ENCODE measurements around the gene AQP7. TPM values are rescaled to one million over a fixed set of nuclear protein-coding genes. Genes with fewer than 3 reads are reported as not detected.

The AQP7 gene
- total RNA-seq, 2 experiments from 2014 or later: 2.2 TPM; not detected in 1

DNA sequence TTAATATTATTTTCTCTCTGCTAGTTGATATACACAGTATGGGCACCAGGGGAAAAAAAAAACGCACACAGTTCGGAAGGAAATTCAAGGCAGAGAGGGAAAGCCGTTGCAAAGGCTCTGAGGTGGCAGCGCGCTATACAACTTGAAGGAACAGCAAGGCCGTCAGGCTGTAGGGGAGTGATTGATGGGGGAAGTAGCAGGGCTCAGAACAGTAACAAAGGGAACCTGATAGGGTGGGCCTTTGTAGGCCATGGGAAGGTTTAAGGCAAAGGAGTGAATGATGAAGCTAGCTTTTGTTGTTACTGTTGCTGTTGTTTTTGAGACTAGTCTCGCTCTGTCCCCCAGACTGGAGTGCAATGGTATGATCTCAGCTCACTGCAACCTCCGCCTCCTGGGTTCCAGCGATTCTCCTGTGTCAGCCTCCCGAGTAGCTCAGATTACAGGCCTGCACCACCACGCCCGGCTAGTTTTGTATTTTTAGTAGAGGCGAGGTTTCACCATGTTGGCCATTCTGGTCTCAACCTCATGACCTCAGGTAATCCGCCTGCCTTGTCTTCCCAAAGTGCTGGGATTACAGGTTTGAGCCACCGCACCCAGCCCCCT is 27.0 kb downstream of the AQP7 start:
- Histone ChIP-seq H3K36me3 (ENCODE audit: insufficient read depth, low read length) (peaks cover 12% of the 10 kb centered on the region), H3K4me3 (ENCODE audit: low read depth, low read length, poor library complexity, severe bottlenecking) (no peak overlapping the region), H3K79me2 (ENCODE audit: insufficient read depth, low read depth, low read length) (no peaks in the 10 kb centered on the region), H3K9me3 (ENCODE audit: low read length) (no peaks in the 10 kb centered on the region), H4K20me1 (ENCODE audit: insufficient read depth, low read length) (no peaks in the 10 kb centered on the region), H3K9me2 (ENCODE audit: insufficient read depth, low read length) (no peaks in the 10 kb centered on the region), H3K4me2 (ENCODE audit: low read length) (no peak overlapping the region), H2AFZ (ENCODE audit: low read length) (no peak overlapping the region), H3K27ac (ENCODE audit: low read depth, low read length, poor library complexity, severe bottlenecking) (no peak overlapping the region), H3K4me1 (ENCODE audit: insufficient read depth, low read length, poor library complexity, severe bottlenecking) (no peaks in the 10 kb centered on the region)
- DNase-seq (ENCODE audit: low spot score): no peak
- intact Hi-C loops (cut with micrococcal nuclease; ENCODE audit: unreplicated experiment): no loop called here
- BruUV-seq (replicated peaks): no TSS peak
- TF ChIP-seq, protein P1, sequence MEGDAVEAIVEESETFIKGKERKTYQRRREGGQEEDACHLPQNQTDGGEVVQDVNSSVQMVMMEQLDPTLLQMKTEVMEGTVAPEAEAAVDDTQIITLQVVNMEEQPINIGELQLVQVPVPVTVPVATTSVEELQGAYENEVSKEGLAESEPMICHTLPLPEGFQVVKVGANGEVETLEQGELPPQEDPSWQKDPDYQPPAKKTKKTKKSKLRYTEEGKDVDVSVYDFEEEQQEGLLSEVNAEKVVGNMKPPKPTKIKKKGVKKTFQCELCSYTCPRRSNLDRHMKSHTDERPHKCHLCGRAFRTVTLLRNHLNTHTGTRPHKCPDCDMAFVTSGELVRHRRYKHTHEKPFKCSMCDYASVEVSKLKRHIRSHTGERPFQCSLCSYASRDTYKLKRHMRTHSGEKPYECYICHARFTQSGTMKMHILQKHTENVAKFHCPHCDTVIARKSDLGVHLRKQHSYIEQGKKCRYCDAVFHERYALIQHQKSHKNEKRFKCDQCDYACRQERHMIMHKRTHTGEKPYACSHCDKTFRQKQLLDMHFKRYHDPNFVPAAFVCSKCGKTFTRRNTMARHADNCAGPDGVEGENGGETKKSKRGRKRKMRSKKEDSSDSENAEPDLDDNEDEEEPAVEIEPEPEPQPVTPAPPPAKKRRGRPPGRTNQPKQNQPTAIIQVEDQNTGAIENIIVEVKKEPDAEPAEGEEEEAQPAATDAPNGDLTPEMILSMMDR (conservative IDR thresholded peaks at IDR 0.05; ENCODE audit: low read length): 0 out of 2 replicates have a peak, but pooled peaks have one; percentile 56
- no peak for TF ChIP-seq EZH2phosphoT487 (IDR thresholded peaks at IDR 0.05; ENCODE audit: borderline replicate concordance, low read depth, low read length)
- CTCF ChIA-PET (ENCODE audit: unreplicated experiment): interaction anchor here (2.3 kb wide), 1 partner anchor 78 kb away, joined by 9 read pairs; no protein-coding TSS in a partner anchor
- POLR2A ChIA-PET: interaction anchor here (0.5 to 1.2 kb wide), 5 partner anchors 63 to 374 kb away, joined by 3 to 4 read pairs (median 3); partner anchors contain the start of gene NFX1

DNA sequence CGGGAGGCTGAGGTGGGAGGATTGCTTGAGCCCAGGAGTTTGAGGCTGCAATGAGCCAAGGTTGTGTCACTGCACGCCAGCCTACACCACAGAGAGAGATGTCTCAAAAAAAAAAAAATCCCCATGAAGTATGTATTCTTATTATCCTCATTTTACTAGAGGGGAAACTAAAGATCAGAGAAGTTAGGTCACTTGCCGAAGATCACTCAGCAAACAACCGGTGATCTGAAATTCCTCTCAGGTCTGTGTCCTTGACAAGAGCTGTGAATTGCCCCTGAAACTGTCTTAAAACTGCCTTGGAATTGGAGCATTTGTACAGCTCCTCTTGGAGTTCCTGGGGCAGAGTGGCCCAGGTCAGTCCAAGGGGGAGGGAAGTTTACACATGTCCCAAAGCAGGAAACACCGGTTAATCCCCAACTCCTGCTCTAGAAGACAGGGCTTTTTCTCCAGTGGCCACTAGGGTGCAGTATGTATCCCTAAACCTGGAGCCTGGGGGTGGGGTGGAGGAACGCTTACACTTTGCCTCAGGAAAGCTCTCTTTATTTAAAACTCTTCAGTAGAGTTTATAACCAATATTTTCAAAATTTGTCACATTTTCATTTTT is 27.6 kb downstream of the AQP7 start:
- TF ChIP-seq, protein P1 (conservative IDR thresholded peaks at IDR 0.05; ENCODE audit: low read length): peak; percentile 94
- no peak for TF ChIP-seq EZH2phosphoT487 (IDR thresholded peaks at IDR 0.05; ENCODE audit: borderline replicate concordance, low read depth, low read length)
- H2AFZ ChIP-seq (ENCODE audit: low read length): no peak overlapping the region
- POLR2A ChIA-PET: interaction anchor here (0.5 to 1.2 kb wide), 5 partner anchors 63 to 374 kb away, joined by 3 to 4 read pairs (median 3); partner anchors contain the start of gene NFX1
- CTCF ChIA-PET (ENCODE audit: unreplicated experiment): interaction anchor here (2.3 kb wide), 1 partner anchor 78 kb away, joined by 9 read pairs; no protein-coding TSS in a partner anchor
- BruUV-seq (replicated peaks): no TSS peak
- H3K27ac ChIP-seq (ENCODE audit: low read depth, low read length, poor library complexity, severe bottlenecking): no peak overlapping the region
- DNase-seq (ENCODE audit: low spot score): peak; percentile 80
- H3K9me3 ChIP-seq (ENCODE audit: low read length): no peaks in the 10 kb centered on the region
- no peaks in the 10 kb centered on the region for H4K20me1 ChIP-seq (ENCODE audit: insufficient read depth, low read length)
- H3K9me2 ChIP-seq (ENCODE audit: insufficient read depth, low read length): no peaks in the 10 kb centered on the region
- no peaks in the 10 kb centered on the region for H3K4me1 ChIP-seq (ENCODE audit: insufficient read depth, low read length, poor library complexity, severe bottlenecking)
- no peak overlapping the region for H3K4me2 ChIP-seq (ENCODE audit: low read length)
- H3K4me3 ChIP-seq (ENCODE audit: low read depth, low read length, poor library complexity, severe bottlenecking): no peak overlapping the region
- H3K79me2 ChIP-seq (ENCODE audit: insufficient read depth, low read depth, low read length): no peaks in the 10 kb centered on the region
- peaks cover 18% of the 10 kb centered on the region for H3K36me3 ChIP-seq (ENCODE audit: insufficient read depth, low read length)
- intact Hi-C loops (cut with micrococcal nuclease; ENCODE audit: unreplicated experiment): loop anchor here (5.0 kb wide), 1 partner anchor 87 kb away; no protein-coding TSS in a partner anchor
